Endothelial cell (in vitro differentiated cells): ENCODE measurements around the gene SLC5A12. TPM values are rescaled to one million over a fixed set of nuclear protein-coding genes. Genes with fewer than 3 reads are reported as not detected.

ENCODE experiments used
- DNase-seq: peaks from one replicate; pipeline ENCODE4 v3.0.0; 2021; ENCODE audit warnings: low spot score
- H3K27ac Mint-ChIP-seq: one replicate; pipeline ENCODE4 v1.8.0; 2021; ENCODE audit warnings: mixed read lengths, inconsistent platforms; ENCODE audit not compliant: unreplicated experiment
- H3K27me3 Mint-ChIP-seq: one replicate; pipeline ENCODE4 v1.8.0; 2021; ENCODE audit warnings: mild to moderate bottlenecking, moderate library complexity, mixed read lengths, inconsistent platforms; ENCODE audit not compliant: unreplicated experiment
- H3K36me3 Mint-ChIP-seq: one replicate; pipeline ENCODE4 v1.8.0; 2021; ENCODE audit warnings: mild to moderate bottlenecking, low read depth, mixed read lengths, inconsistent platforms; ENCODE audit not compliant: unreplicated experiment
- H3K4me1 Mint-ChIP-seq: one replicate; pipeline ENCODE4 v1.8.0; 2021; ENCODE audit warnings: mild to moderate bottlenecking, mixed read lengths, inconsistent platforms; ENCODE audit not compliant: unreplicated experiment
- H3K4me3 Mint-ChIP-seq: one replicate; pipeline ENCODE4 v1.8.0; 2021; ENCODE audit warnings: mild to moderate bottlenecking, mixed read lengths, inconsistent platforms; ENCODE audit not compliant: unreplicated experiment
- H3K9me3 Mint-ChIP-seq: one replicate; pipeline ENCODE4 v1.8.0; 2021; ENCODE audit warnings: mixed read lengths, inconsistent platforms; ENCODE audit not compliant: unreplicated experiment
- CTCF ChIP-seq: fragments of 200-600 bp; sonication (generic); IDR thresholded peaks from one replicate; pipeline ENCODE4 v1.5.0; 2021; ENCODE audit warnings: antibody characterized with exemption; ENCODE audit not compliant: unreplicated experiment
- long read RNA-seq: library from polyadenylated mRNA; unstranded; transcript quantifications from one replicate; pipeline ENCODE4 v2.0.0, GENCODE V29; 2020; ENCODE audit not compliant: unreplicated experiment
- total RNA-seq: library from RNA; stranded (reverse); fragmentation: NEBNext Ultra II Directional; extraction: Animal tissue kit (Norgen Biotek cat#: 25700); gene quantifications from one replicate; pipeline ENCODE4 v1.2.1, GENCODE V29; 2021; ENCODE audit not compliant: unreplicated experiment

SLC5A12 gene
- 0.21 TPM for total RNA-seq
- long read RNA-seq: 0 reads

GRCh38 chr11:26721948-26722475, at the start of gene SLC5A12:
Gene SLC5A12, minus strand, starts transcription at chr11:26722060. Its CDS starts 346 bp downstream, at chr11:26721714.
- Mint-ChIP-seq H3K27me3 (no peaks in the 10 kb centered on the region), H3K4me1 (no peaks in the 10 kb centered on the region), H3K9me3 (no peaks in the 10 kb centered on the region), H3K27ac (no peak within 1 kb of the TSS), H3K36me3 (no peaks in the 10 kb centered on the region), H3K4me3 (no peak within 1 kb of the TSS)
- TF ChIP-seq CTCF: no peak
- no peak for DNase-seq

- no peak overlapping the region for H3K27ac Mint-ChIP-seq
- H3K4me3 Mint-ChIP-seq: no peak overlapping the region
- DNase-seq: no peak
- no peaks in the 10 kb centered on the region for H3K9me3 Mint-ChIP-seq
- H3K27me3 Mint-ChIP-seq: no peaks in the 10 kb centered on the region
- no peaks in the 10 kb centered on the region for H3K4me1 Mint-ChIP-seq
- TF ChIP-seq CTCF: no peak
- H3K36me3 Mint-ChIP-seq: no peaks in the 10 kb centered on the region
Measured at GRCh38 chr11:26769027-26769426, 47.2 kb upstream of the SLC5A12 start.

GRCh38 chr11:26767060-26767459, 45.2 kb upstream of the SLC5A12 start:
- no peak for DNase-seq
- H3K4me1 Mint-ChIP-seq: no peaks in the 10 kb centered on the region
- no peaks in the 10 kb centered on the region for H3K9me3 Mint-ChIP-seq
- no peak overlapping the region for H3K27ac Mint-ChIP-seq
- H3K27me3 Mint-ChIP-seq: no peaks in the 10 kb centered on the region
- H3K36me3 Mint-ChIP-seq: no peaks in the 10 kb centered on the region
- TF ChIP-seq CTCF: no peak
- no peak overlapping the region for H3K4me3 Mint-ChIP-seq

- H3K4me1 Mint-ChIP-seq: no peaks in the 10 kb centered on the region
- no peak for TF ChIP-seq CTCF
- H3K27ac Mint-ChIP-seq: no peak overlapping the region
- no peak overlapping the region for H3K4me3 Mint-ChIP-seq
- no peak for DNase-seq
- H3K27me3 Mint-ChIP-seq: no peaks in the 10 kb centered on the region
- no peaks in the 10 kb centered on the region for H3K9me3 Mint-ChIP-seq
- no peaks in the 10 kb centered on the region for H3K36me3 Mint-ChIP-seq
Measured at GRCh38 chr11:26765323-26765722, 43.5 kb upstream of the SLC5A12 start.

- no peaks in the 10 kb centered on the region for H3K4me1 Mint-ChIP-seq
- no peak for DNase-seq
- H3K4me3 Mint-ChIP-seq: no peak overlapping the region
- H3K36me3 Mint-ChIP-seq: no peaks in the 10 kb centered on the region
- no peak overlapping the region for H3K27ac Mint-ChIP-seq
- no peak for TF ChIP-seq CTCF
- no peaks in the 10 kb centered on the region for H3K27me3 Mint-ChIP-seq
- no peaks in the 10 kb centered on the region for H3K9me3 Mint-ChIP-seq
Measured at GRCh38 chr11:26764825-26765224, 43.0 kb upstream of the SLC5A12 start.
